Measurements from ENCODE around the gene MAGI1.
"Not testable (repeated sequence)": the region's sequence is repeated elsewhere in the genome, so short reads cannot be mapped to it uniquely, and the experiment has no call there.

MAGI1 gene

DNA sequence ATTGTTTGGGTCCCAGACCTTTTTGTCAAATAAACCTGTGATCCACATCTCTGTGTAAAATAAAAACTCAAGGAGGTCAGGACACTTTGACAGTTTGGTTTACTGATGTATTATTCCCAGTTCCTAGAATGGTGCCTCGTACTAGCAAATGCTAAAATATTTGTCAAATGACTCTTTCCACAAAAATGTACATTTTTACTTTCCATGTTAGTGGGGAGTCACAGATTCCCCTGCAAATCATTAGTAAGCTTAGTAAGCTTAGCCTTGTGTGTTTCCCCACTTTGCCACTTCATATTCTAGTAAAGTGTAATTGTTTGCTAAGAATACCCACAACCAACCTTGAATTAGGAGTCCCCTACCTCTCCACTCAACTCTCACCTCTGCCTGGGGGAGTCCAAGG is 2.4 kb upstream of the MAGI1 start:
- H3K4me3 ChIP-seq (ENCODE audit: low read depth, low read length), result no peak overlapping the region

DNA sequence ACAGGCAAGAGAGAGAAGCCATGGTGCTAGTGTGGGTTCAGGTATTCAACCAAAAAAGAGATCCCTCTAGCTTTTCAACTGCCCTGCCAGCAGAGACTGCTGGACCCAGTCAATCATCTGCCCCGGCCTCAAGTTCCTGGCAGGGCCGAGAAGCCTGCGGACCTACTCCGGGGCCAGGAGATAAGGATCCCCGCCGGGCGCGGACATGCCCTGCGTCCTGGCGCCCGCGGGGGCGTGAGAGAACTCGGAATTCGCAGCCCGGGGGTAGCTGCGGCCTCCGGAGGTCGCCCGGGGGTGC is 821 bp upstream of the MAGI1 start:
- H3K4me3 ChIP-seq (ENCODE audit: low read depth, low read length), result peak overlapping the region; percentile 92

DNA sequence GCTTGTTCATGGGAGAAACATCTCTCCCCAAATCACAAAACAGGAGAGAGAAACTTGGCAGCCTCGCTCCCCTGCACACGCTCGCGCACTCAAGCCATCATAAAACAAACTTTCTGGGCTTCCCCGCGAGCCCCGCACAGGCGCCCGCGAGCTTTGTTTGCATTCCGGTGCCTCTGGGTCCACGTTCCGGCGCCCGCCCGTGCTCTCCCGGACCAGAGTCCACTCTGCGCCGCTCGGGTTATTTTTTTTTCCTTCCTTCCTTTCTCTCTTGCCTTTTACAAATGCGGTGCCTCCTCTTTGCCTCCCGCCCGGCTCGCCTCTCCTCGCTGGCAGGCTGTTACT is 363 bp downstream of the MAGI1 start:
- peak overlapping the region; percentile 92 for H3K4me3 ChIP-seq (ENCODE audit: low read depth, low read length)

DNA sequence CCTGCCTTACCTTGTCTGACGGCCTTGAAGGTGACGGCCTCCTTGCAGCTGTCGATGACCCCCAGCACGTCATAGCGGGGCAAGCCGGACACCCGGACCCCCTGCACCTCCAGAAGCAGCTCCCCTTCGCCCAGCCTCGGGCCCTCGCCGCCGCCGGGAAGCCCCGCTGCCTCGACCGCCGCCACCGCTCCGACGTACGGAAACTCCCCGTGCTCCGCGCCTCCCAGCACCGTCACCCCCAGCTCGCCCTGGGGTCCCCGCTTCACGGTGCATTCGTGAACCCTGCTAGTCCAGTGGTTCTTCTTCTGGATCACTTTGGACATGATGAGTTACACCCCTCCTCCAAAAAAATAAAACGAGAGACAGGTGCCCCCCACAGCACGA is 740 bp downstream of the MAGI1 start:
- peak overlapping the region; percentile 92 for H3K4me3 ChIP-seq (ENCODE audit: low read depth, low read length)

DNA sequence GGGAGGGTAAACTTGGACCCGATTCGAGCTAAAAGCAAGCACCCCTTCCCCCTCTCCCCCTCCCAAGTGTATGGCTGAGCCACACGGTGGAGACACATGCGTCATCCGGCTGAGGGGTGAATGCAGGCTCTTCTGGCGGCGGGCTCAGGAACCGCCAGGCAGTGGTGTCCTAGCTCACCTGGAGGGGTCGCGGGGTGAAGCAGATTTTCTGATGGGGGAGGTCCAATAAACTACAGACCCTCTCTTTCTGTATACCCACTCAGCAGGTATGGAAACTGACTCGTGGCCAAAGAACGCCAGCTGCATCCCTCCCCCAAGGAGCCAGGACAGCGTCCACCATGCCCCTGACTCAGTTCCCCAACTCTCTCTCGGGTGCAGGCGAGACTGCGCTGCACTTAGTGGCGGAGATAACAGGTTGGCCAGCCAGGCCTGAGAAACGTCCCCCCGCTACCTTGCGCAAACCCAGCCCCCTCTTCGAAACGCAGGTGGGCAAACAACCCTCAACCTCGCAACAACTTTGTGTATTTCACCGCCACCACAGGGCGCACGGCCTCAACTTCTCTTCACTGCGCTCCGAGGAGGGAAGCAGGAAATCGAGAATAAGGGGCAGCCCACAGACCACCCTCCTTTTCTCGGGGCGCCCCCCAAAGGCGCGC is 1.3 kb downstream of the MAGI1 start:
- peak overlapping the region; percentile 92 for H3K4me3 ChIP-seq (ENCODE audit: low read depth, low read length)

DNA sequence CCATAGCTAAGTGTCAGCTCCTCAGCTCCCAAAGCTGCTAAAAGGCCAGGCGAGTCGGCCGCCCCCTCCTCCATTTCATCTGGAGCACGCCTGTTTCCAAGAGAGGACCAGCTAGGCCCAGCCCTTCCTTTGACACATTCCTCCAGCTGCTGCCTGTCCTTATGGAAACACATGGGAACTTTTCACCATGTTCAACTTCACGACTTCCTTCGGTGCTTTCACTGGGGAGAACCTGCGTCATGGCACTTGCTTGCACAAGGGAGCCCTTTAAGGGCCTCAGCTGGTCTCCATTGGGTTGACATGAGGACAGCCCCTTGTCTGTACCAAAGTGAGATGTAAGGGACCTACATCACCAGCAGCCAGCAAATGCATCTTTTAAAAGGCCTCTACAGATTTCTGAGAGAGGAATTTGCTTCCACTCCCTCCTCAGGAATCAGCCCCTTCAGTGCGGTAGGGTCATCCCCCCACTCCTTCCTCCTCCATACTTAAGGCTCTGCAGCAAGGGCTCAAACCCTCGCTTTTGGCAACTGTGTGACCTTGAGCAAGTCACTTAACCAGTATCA is 2.1 kb downstream of the MAGI1 start:
- H3K4me3 ChIP-seq (ENCODE audit: low read depth, low read length), result peak overlapping the region; percentile 92

DNA sequence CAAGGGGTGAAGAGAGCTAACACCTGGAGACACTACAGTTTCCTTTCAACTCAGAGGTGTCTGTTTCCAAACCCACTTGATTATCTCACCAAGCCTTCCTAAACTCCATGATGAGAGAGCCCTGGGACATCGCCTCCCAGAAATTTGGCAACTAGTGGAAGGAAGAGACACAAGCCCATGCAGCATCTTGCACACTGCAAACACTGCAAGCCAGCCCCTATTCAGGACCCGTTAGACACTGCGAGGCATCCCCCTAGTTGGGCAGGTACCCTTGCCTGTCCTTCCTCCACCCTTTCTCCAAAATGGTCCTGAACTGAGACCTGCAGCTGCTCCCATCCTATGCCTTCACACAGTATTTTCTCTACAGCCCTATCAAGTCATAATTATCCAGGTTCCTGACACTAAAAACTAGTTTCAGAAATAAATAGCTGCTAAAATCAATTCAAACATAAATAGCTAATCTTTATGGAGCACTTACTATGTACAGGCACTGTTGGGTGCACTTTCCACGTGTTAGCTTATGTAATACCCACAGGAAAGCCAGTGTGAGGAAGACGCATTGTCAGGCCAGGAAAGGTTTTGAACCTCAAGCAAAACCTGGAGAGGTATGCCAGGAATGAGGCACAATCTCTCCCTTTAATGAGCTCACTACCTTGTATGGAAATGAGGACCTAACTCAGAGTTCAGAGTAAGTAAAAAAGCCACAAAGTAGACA is 2.8 kb downstream of the MAGI1 start:
- H3K4me3 ChIP-seq (ENCODE audit: low read depth, low read length), result peak overlapping the region; percentile 92

DNA sequence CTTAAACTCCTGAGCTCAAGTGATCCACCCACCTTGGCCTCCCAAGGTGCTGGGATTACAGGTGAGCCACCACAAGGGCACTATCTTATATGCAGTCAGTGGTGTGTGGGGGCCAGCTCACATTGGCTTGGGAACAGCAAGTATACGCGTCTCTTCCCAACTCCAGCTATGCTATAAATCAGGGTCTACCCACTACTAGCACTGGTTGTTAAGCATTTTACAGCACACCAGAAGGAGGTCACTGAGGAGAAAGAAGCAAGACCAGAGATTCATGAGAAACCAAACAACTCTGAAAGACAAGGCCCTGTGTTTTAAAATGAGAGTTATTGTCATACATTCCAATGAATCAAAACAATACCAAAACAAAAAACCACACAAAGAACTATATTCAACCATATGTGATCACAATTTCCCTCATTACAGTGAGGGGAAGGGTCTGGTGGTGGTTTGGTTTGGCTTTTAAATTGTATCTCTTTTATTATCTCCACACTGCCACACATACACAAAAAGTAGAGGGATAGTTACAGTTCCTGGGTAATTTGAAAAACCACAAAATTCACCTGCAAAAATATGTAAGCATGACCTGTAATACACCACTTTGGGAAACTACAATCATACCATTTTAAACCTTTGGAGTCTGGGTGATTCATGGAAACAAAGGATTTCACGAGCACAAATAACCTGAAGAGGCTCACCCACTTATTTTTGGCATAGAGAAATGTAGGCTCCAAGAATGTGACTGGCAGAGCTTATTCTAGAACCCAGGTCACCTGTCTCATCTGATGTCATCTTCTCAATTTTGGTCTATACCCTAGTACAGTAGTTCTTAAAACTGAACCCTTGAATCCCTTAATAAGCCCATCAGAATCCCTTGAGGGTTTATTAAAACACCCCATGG is 5.2 kb downstream of the MAGI1 start:
- no peak overlapping the region for H3K4me3 ChIP-seq (ENCODE audit: low read depth, low read length)

DNA sequence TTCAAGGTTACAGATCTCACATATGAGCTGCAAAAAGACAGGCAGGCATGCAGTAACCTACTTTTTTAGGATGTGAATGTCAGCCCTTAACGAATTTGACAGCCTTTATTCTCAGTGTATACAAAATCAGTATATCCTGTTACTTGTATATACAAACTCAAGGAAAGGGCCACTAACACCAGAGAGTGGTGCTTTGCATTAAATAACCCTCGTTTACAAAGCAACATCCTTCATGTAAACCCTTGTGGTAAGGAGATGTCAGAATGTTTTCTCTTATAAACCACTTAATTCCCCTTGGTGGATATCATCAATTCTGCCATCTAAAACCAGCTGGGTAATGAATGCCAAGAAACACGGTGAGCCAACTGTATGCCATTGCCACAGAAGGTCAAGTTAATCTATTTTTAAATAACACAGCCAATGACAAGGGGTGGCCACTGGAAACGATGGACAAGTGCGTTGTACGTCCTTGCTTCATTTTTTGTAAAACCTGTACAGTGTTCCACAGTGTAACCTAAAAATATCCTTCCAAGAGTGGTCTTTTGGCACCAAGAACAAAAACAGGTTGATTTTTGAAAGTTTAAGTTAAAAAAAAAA is 7.5 kb downstream of the MAGI1 start:
- no peak overlapping the region for H3K4me3 ChIP-seq (ENCODE audit: low read depth, low read length)

DNA sequence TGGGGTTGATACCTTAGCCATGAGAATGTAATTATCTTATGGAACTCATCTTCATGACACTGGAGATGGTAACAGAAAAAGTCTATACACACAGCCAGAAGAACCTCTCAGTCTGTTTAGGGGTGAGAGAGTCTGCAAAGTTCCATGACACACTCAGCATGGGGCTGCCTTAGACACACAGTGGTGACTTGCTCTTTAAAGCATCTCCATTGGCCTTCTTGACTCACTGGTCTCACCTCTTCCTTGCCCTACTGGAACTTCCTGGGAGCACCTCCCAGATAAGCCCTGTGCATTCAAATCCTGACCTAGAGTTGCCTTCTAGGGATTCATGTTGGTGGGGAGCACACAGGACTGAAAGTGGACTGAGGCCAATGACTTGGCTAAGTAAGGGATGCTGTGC is 9.3 kb downstream of the MAGI1 start:
- no peak overlapping the region for H3K4me3 ChIP-seq (ENCODE audit: low read depth, low read length)

DNA sequence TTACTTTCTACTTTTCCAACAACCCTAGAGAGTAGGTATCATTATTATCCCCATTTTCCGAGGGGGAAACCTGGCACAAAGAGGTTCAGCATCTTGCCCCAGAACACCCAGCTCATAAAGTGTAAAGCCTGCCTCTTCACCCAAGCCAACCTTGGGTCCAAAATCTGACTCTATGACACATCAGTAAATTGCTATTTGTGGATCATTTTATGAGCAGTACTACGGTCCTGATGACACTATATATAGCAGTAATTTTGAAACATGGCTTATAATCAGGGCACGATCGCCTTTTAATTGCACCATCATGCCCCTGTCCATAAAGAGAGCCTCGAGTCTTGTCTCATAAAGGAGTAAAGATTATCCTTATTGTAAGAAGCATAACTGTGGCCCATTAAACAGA is 9.7 kb downstream of the MAGI1 start:
- H3K4me3 ChIP-seq (ENCODE audit: low read depth, low read length), result no peak overlapping the region

DNA sequence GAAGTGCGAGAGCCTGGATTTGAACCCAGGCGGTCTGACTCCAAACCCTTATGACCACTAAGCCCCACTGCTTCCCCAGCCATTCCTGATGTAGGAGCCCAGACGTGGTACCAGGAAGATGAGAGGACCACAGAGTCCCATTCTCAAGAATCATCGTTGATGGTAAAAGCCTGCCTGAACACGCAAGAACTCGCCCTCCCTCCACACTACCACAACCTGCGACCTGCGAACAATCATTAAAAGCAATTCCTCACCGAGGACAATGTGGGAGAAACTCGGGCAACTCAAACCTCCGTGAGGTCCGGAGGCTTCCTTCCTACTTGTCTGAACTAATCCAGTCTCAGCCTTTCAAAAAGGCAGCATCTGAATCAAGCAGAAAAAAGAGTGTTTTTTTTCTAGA is 10.3 kb downstream of the MAGI1 start:
- no peak overlapping the region for H3K4me3 ChIP-seq (ENCODE audit: low read depth, low read length)

DNA sequence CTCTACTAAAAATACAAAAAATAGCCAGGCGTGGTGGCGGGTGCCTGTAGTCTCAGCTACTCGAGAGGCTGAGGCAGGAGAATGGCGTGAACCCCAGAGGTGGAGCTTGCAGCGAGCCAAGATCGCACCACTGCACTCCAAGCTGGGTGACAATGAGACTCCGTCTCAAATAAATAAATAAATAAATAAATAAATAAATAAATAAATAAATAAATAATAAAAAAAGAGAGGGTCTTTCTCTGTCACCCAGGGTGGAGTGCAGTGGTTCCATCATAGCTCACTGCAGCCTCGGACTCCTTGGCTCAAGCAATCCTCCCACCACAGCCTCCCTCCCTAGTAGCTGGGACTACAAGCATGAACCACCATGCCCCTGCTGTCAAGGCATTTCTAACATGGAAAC is 11.6 kb downstream of the MAGI1 start:
- H3K4me3 ChIP-seq (ENCODE audit: low read depth, low read length), result not testable (repeated sequence)

DNA sequence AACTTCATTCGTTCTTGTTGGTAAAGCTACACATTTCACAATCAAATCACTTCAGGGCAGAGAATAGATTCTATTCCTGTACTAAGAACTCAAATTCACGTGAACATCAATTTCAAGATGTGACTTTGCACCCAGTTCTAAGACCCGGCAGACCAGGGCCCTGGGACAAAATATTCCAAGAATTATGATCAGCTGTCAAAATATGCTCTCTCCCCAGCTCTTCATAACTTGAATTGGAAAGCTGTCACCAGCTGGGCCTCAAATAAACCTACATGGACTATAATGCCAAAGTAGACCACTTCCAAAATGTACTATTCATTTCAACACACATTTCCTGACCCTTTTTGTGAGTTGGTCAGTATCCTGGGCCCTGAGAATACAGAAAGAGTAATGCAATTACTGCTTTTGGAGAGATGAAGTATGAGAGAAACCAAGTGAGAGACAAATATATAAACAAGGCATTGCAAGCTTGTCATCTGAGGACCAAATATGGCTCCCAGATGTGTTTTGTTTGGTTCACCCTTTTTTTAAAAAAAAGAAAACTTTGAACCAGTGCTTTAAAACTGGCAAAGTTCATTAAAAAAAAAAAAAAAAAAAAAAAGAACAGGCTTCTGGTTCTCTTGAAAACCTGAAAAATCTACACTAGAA is 14.9 kb downstream of the MAGI1 start:
- H3K4me3 ChIP-seq (ENCODE audit: low read depth, low read length), result no peak overlapping the region

DNA sequence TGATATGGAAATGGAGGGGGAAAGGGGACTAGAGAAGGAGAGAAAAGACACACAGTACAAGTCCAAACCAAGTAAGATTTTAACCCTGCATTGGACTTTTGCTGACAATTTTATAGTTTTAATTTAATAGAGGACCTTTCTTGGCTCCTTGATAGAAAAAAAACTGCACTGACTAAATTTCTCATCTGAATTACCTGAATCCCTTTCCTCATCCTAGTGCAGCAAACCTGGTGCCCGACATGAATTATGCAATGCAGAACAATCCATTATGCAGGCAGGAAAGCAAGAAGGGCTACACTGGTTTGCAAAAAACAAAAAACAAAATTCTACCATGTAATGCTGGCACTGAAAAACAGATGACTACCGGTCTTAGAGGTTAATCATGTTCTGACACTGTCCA is 15.5 kb downstream of the MAGI1 start:
- no peak overlapping the region for H3K4me3 ChIP-seq (ENCODE audit: low read depth, low read length)

DNA sequence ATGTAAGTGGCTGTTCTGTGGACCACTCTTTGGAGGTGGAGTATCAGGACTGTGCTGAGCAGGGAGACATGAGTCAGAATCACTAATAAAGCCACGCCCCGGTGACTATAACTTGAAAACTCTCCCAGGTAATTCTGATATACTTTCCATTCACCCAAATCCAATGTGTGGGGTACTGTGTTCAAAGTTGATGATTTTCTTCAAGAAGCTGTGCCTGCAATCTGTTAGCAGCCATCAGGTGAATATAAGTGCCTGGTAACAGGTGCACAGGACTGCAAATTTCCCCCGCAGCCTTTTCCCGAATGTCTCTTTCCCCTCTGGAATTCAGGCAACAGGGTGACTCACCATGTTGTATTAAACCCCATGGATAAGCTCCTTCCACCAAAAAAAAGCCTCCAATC is 17.0 kb downstream of the MAGI1 start:
- H3K4me3 ChIP-seq (ENCODE audit: low read depth, low read length), result no peak overlapping the region

DNA sequence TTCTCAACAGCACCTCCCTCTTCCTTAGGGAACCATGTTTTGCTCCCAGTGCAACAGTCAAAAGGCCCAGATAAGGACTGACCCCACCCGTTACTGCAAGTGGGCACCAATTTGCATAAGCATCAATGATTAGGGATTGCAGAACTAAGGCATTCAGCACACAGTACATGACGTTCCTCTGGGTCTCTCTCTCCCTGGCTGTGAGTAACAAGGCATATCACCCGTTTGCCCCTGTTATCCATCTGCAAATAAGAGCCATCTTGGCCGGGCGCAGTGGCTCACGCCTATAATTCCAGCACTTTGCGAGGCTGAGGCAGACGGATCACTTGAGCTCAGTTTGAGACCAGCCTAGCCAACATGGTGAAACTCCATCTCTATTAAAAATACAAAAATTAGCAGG is 18.8 kb downstream of the MAGI1 start:
- no peak overlapping the region for H3K4me3 ChIP-seq (ENCODE audit: low read depth, low read length)

DNA sequence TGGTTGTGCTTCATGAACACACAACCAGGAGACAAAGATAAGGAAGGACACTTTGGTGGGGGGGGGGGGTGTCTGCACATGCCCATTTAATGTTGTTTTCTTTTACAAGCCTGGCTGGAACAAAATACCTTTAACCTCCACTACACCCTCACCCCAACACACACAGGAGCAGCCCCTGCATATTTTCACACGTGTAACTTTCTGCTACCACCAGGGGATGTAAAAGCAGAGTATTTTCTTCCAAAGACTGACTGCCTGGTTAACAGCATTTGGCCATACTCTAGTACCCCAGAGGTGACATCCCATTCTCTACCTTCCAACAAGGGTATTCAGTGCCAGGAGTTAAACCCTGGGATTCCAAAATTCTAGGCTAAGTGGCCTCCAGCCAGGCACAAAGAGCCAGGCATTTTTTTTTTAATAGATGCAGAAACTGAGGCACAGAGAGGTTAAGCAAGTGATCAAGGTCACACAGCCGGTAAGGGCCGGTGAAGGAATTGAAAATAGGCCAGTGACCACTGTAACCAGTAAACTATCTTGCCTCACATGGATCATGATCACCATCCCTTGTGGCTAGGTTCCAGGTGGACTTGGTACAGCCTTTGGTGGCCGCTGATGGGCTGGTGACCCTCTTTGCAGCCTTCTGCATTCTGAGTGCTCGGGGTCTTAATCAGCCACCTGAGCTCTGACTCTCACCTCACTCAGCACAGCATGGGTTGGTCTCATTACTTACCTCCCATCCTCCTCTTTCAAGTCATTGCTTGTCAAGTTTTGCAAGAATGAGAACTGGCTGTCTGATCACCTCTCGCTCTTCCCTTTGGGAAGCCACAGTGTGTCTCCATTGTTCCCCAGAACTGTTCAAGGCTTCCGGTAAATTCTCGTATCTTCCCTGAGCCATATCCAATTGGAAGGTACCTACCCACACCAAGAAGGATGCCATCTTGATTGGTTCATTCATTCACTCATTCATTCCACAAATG is 20.4 kb downstream of the MAGI1 start:
- H3K4me3 ChIP-seq (ENCODE audit: low read depth, low read length), result no peak overlapping the region

DNA sequence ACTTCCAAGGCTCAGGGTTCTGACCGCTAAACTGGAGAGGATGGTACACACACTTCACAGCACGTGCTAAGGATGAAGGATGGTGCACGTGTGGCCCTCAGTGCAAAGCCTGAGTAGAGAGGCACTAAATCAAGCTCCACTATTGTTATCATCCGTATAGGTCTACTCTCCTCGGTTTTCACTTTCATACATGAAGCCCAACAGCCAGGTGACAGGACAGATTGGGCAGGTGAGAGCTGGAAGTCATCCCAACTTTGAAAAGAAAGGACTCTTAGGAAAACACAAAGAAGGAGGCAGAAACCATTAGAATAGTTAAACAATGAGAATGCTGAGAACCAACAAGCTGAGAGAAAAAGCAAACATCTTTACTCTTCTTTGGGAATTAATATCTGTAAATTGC is 21.1 kb downstream of the MAGI1 start:
- no peak overlapping the region for H3K4me3 ChIP-seq (ENCODE audit: low read depth, low read length)

DNA sequence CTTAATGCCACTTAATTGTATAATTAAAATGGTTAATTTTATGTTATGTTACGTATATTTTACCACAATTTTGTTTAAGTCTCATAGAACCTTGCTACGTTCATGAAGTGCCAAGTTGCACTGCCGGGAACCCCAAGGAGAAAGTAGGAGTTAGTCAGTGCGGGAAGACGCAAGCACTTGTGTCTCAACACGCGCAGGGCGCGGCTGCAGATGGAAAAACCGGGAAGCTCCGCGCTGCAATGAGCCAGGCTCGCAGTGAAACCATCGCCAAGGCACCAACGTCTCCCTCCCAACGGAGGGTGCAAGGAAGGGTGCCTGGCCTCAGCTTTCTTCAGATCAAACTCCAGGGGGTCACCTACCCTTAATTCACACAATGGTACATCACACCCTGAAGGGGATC is 21.6 kb downstream of the MAGI1 start:
- no peak overlapping the region for H3K4me3 ChIP-seq (ENCODE audit: low read depth, low read length)

Data from iPS-11a (cell line).